Kidney (tissue), 22 donors: Measurements from ENCODE around the gene MSTO1. TPM values are rescaled to one million over a fixed set of nuclear protein-coding genes. Genes with fewer than 3 reads are reported as not detected.
"Not testable (repeated sequence)": the region's sequence is repeated elsewhere in the genome, so short reads cannot be mapped to it uniquely, and the experiment has no call there.

Source experiments
- DNase-seq, 5 donors: peaks; one replicate each; pipeline ENCODE4 v3.0.0-alpha.2; 2013 to 2020
- FAIRE-seq: peaks from 2 replicates; lab custom pipeline; 2012; peaks lifted over from hg19 to GRCh38; lab: Jason Lieb, UNC
- H3K27ac ChIP-seq, 2 donors: one replicate each; pipeline ENCODE4 v1.7.0; 2013; ENCODE audit warnings: low read depth in 2 of 2, low read length in 2 of 2, inconsistent platforms in 1 of 2
- H3K27me3 ChIP-seq: one replicate; pipeline ENCODE4 v1.7.1; 2013; ENCODE audit warnings: low read length, inconsistent platforms; ENCODE audit not compliant: control insufficient read depth, insufficient read depth
- H3K36me3 ChIP-seq, 3 donors: one replicate each; pipeline versions ENCODE4 v1.7.0 to v1.7.1; 2013; ENCODE audit warnings: low read length in 3 of 3, control low read depth in 1 of 3, inconsistent platforms in 1 of 3; ENCODE audit not compliant: insufficient read depth in 3 of 3, control insufficient read depth in 2 of 3
- H3K4me1 ChIP-seq, 3 donors: one replicate each; pipeline versions ENCODE4 v1.7.0 to v1.7.1; 2013; ENCODE audit warnings: low read length in 3 of 3, inconsistent platforms in 1 of 3, low read depth in 1 of 3; ENCODE audit not compliant: control insufficient read depth in 2 of 3, insufficient read depth in 2 of 3
- H3K4me3 ChIP-seq, 3 donors: one replicate each; pipeline versions ENCODE4 v1.7.0 to v1.8.1; 2013; ENCODE audit warnings: low read length in 3 of 3, control low read depth in 1 of 3, inconsistent platforms in 1 of 3
- H3K9ac ChIP-seq, 3 donors: one replicate each; pipeline versions ENCODE4 v1.7.0 to v1.7.1; 2013; ENCODE audit warnings: low read length in 3 of 3, control low read depth in 1 of 3, inconsistent platforms in 1 of 3
- H3K9me3 ChIP-seq, 3 donors: one replicate each; pipeline versions ENCODE4 v1.7.0 to v1.7.1; 2013; ENCODE audit warnings: low read length in 3 of 3, control low read depth in 1 of 3, inconsistent platforms in 1 of 3; ENCODE audit not compliant: control insufficient read depth in 2 of 3, insufficient read depth in 1 of 3
- CTCF ChIP-seq: IDR thresholded peaks from 3 replicates; pipeline ENCODE4 v1.5.1; 2012; ENCODE audit warnings: mild to moderate bottlenecking, moderate library complexity, borderline replicate concordance; ENCODE audit not compliant: insufficient read depth; ENCODE audit errors: extremely low read depth
- intact Hi-C: fragments of 100-400 bp; cut with DNase I; formaldehyde crosslinking; loops from one replicate; pipeline ENCODE4 v1.11.1; 2022
- long read RNA-seq, 10 donors: library from polyadenylated mRNA in 1 of 10; unstranded in 1 of 10; transcript quantifications; one replicate each; pipeline ENCODE4 v2.0.0 and lab custom pipeline, GENCODE V29; 2021 to 2026
- polyA plus RNA-seq: library from polyadenylated mRNA; stranded (reverse); fragments of 350-450 nt; fragmentation: Illumina TruSeq; extraction: RNeasy Lipid Tissue Mini Kit (QIAGEN cat#74804); gene quantifications from one replicate; pipeline ENCODE4 v1.2.3, GENCODE V29; 2014; ENCODE audit warnings: low read depth, low replicate concordance; ENCODE audit not compliant: insufficient read depth
- total RNA-seq: library from RNA; stranded (reverse); fragmentation: NEBNext Ultra II Directional; extraction: Animal tissue kit (Norgen Biotek cat#: 25700); gene quantifications from one replicate; pipeline ENCODE4 v1.2.1, GENCODE V29; 2021
- donor health status: control.
- donor health status: control.
- donor health status: control.
- donor health status: control.
- donor health status: control.
- donor health status: DM: yes; HTN: yes; CAD: no.
- donor health status: Normal renal cell carcinoma (clear cell type).

Gene MSTO1
- 54.0 TPM for total RNA-seq
- polyA plus RNA-seq: 25.3 TPM
- long read RNA-seq, donor 1, partial matches to known transcripts: 0 of 1 reads
- long read RNA-seq, donor 1, other reads (novel, unspliced or antisense): 0 of 1 reads
- long read RNA-seq, donor 2, partial matches to known transcripts: 0 of 1 reads
- long read RNA-seq, donor 2, other reads (novel, unspliced or antisense): 0 of 1 reads
- long read RNA-seq, donor 3, partial matches to known transcripts: 0 of 2 reads
- long read RNA-seq, donor 3, other reads (novel, unspliced or antisense): 0 of 2 reads
- long read RNA-seq, donor 4, partial matches to known transcripts: 0 of 2 reads
- long read RNA-seq, donor 4, other reads (novel, unspliced or antisense): 0 of 2 reads
- long read RNA-seq, donor 5: 0 reads
- long read RNA-seq, donor 6: 0 reads
- long read RNA-seq, donor 7, partial matches to known transcripts: 1 of 17 reads
- long read RNA-seq, donor 7, other reads (novel, unspliced or antisense): 12 of 17 reads
- long read RNA-seq, donor 8, partial matches to known transcripts: 0 of 1 reads
- long read RNA-seq, donor 8, other reads (novel, unspliced or antisense): 0 of 1 reads
- long read RNA-seq, donor 9: 0 reads
- long read RNA-seq, donor 10, partial matches to known transcripts: 0 of 1 reads
- long read RNA-seq, donor 10, other reads (novel, unspliced or antisense): 0 of 1 reads

- peak; percentile 96 to 98 (median 97) for DNase-seq
- no peak for FAIRE-seq
- H3K4me1 ChIP-seq: no peaks in the 10 kb centered on the region
- peak within 1 kb of the TSS; percentile 25 to 32 for H3K27ac ChIP-seq
- no peak for TF ChIP-seq CTCF
- no peaks in the 10 kb centered on the region for H3K27me3 ChIP-seq
- peak within 1 kb of the TSS in 2 of 3 donors; percentile 79 to 82 for H3K9ac ChIP-seq
- H3K36me3 ChIP-seq: peaks cover 0 to 10% (median 2%) of the 10 kb centered on the region in 3 donors
- intact Hi-C loops: no loop called here
- H3K9me3 ChIP-seq: no peaks in the 10 kb centered on the region
- H3K4me3 ChIP-seq: peak within 1 kb of the TSS; percentile 84 to 92 (median 91)
Measured at GRCh38 chr1:155609515-155610256, at the start of gene MSTO1. Gene MSTO1, plus strand, starts transcription at chr1:155610218. Its CDS starts 31 bp downstream, at chr1:155610249.

- H3K36me3 ChIP-seq, FAIRE-seq, intact Hi-C loops, H3K27me3 ChIP-seq, H3K4me1 ChIP-seq, H3K9me3 ChIP-seq: not testable (repeated sequence)
- peak in 1 of 5 donors; percentile 51 for DNase-seq
- Histone ChIP-seq H3K9ac (peak overlapping the region; percentile 58 to 92 (median 65)), H3K4me3 (peak overlapping the region; percentile 79 to 90 (median 80)), H3K27ac (peak overlapping the region; percentile 96 to 100)
Measured at GRCh38 chr1:155561779-155562580, 48.0 kb upstream of the MSTO1 start.

- FAIRE-seq (no peak), DNase-seq (peak; percentile 96 to 98 (median 97))
- H3K27ac ChIP-seq: peak within 1 kb of the TSS; percentile 100
- H3K4me1 ChIP-seq: peaks cover 0 to 6% (median 5%) of the 10 kb centered on the region in 3 donors
- no peaks in the 10 kb centered on the region for H3K36me3 ChIP-seq
- H3K9ac ChIP-seq: peak within 1 kb of the TSS; percentile 85 to 92 (median 88)
- no peaks in the 10 kb centered on the region for H3K9me3 ChIP-seq
- no peak for TF ChIP-seq CTCF
- peak within 1 kb of the TSS; percentile 85 to 93 (median 90) for H3K4me3 ChIP-seq
- intact Hi-C loops: no loop called here
- no peaks in the 10 kb centered on the region for H3K27me3 ChIP-seq
Measured at GRCh38 chr1:155562581-155563376, 47.2 kb upstream of the MSTO1 start, which contains the start of gene ASH1L. Gene ASH1L, minus strand, starts transcription at chr1:155562803. Its CDS starts 41,284 bp downstream, at chr1:155521519.

- H3K4me1 ChIP-seq, H3K36me3 ChIP-seq, H3K9me3 ChIP-seq, FAIRE-seq, H3K27me3 ChIP-seq, intact Hi-C loops: not testable (repeated sequence)
- Histone ChIP-seq H3K27ac (peak overlapping the region; percentile 100), H3K9ac (peak overlapping the region; percentile 76 to 88 (median 85)), H3K4me3 (peak overlapping the region; percentile 85 to 93 (median 90))
- peak in 1 of 5 donors; percentile 42 for DNase-seq
Measured at GRCh38 chr1:155563377-155564022, 46.5 kb upstream of the MSTO1 start.
